Suppressor macrophage (primary cell): ENCODE data around the gene BHLHE23.

Source experiments
- DNase-seq, 4 experiments: peaks; one replicate each; pipeline ENCODE4 v3.0.0-alpha.2; 2020 to 2022

Gene BHLHE23

GRCh38 chr20:63008541-63009044 is 1.8 kb upstream of the BHLHE23 start:
- no peak for DNase-seq

GRCh38 chr20:63007646-63008488 is 1.1 kb upstream of the BHLHE23 start:
- no peak for DNase-seq

GRCh38 chr20:63007360-63007645 is 539 bp upstream of the BHLHE23 start:
- no peak for DNase-seq

- peak in 1 of 4 experiments; percentile 19 for DNase-seq
Observed at GRCh38 chr20:63005862-63006539, 763 bp downstream of the BHLHE23 start.

GRCh38 chr20:63005365-63005861 is 1.4 kb downstream of the BHLHE23 start:
- DNase-seq: no peak

- DNase-seq: no peak
Observed at GRCh38 chr20:63004607-63005364, 2.0 kb downstream of the BHLHE23 start.

- DNase-seq: no peak
Observed at GRCh38 chr20:63003546-63003945, 3.2 kb downstream of the BHLHE23 start.

- DNase-seq: no peak
Observed at GRCh38 chr20:63002511-63002910, 4.3 kb downstream of the BHLHE23 start.

- DNase-seq: no peak
Observed at GRCh38 chr20:63000958-63001357, 5.8 kb downstream of the BHLHE23 start.

GRCh38 chr20:63000036-63000435 is 6.7 kb downstream of the BHLHE23 start:
- no peak for DNase-seq

GRCh38 chr20:62999580-62999979 is 7.2 kb downstream of the BHLHE23 start:
- peak in 2 of 4 experiments; percentile 24 to 53 for DNase-seq

- no peak for DNase-seq
Observed at GRCh38 chr20:62998449-62998848, 8.3 kb downstream of the BHLHE23 start.

- DNase-seq: peak; percentile 73 to 95 (median 90)
Observed at GRCh38 chr20:62997417-62998035, 9.2 kb downstream of the BHLHE23 start.

GRCh38 chr20:62996596-62996982 is 10.2 kb downstream of the BHLHE23 start:
- DNase-seq: no peak

- no peak for DNase-seq
Observed at GRCh38 chr20:62995898-62996595, 10.7 kb downstream of the BHLHE23 start.

- no peak for DNase-seq
Observed at GRCh38 chr20:62995481-62995880, 11.3 kb downstream of the BHLHE23 start.

- no peak for DNase-seq
Observed at GRCh38 chr20:62994869-62995281, 11.9 kb downstream of the BHLHE23 start.

GRCh38 chr20:62993856-62994494 is 12.8 kb downstream of the BHLHE23 start:
- no peak for DNase-seq

GRCh38 chr20:62991863-62992262 is 14.9 kb downstream of the BHLHE23 start:
- no peak for DNase-seq

GRCh38 chr20:62991196-62991807 is 15.5 kb downstream of the BHLHE23 start:
- no peak for DNase-seq

- no peak for DNase-seq
Observed at GRCh38 chr20:62990306-62990825, 16.4 kb downstream of the BHLHE23 start.
